RWPE1 (cell line): ENCODE results near the gene TCEANC.
"Not testable (repeated sequence)": the region's sequence is repeated elsewhere in the genome, so short reads cannot be mapped to it uniquely, and the experiment has no call there.

ENCODE experiments used
- CTCF ChIA-PET: fragments of 350-600 bp; sonication (Branson Sonifier 250); formaldehyde crosslinking; extraction: SDS; loops from one replicate; lab custom pipeline; 2021; lab: Yijun Ruan, JAX
- POLR2A ChIA-PET: fragments of 400-600 bp; formaldehyde crosslinking; extraction: SDS; loops from one replicate; lab custom pipeline; 2020; ENCODE audit warnings: antibody characterized with exemption; ENCODE audit not compliant: low non-redundant PET; lab: Yijun Ruan, JAX
- DNase-seq: peaks from one replicate; pipeline ENCODE4 v3.0.0; 2012; ENCODE audit warnings: low spot score
- H3K27ac ChIP-seq: fragments of 450-650 bp; 2 replicates; pipeline ENCODE4 v1.5.1; 2017
- CTCF ChIP-seq: fragments of 450-650 bp; conservative IDR thresholded peaks from 2 replicates; pipeline ENCODE4 v1.5.1; 2017; ENCODE audit warnings: low read depth, mild to moderate bottlenecking

The TCEANC gene

GRCh38 chrX:13646154-13646549, 6.8 kb upstream of the TCEANC start:
- TF ChIP-seq CTCF, result peak; percentile 57
- no peak overlapping the region for H3K27ac ChIP-seq
- ChIA-PET POLR2A (no interaction called here), CTCF (interaction anchor here (0.6 to 2.0 kb wide), 4 partner anchors 113 to 508 kb away, joined by 3 to 13 read pairs (median 6); no protein-coding TSS in a partner anchor)
- DNase-seq, result no peak

- POLR2A ChIA-PET, result no interaction called here
These were observed 5.2 kb upstream of the TCEANC start for GRCh38 chrX:13647709-13648212.

GRCh38 chrX:13648336-13648735, 4.6 kb upstream of the TCEANC start:
- H3K27ac ChIP-seq, POLR2A ChIA-PET, CTCF ChIA-PET, DNase-seq: not testable (repeated sequence)

More at GRCh38 chrX:13647709-13648212, 5.2 kb upstream of the TCEANC start:
- CTCF ChIA-PET, result no interaction called here
- TF ChIP-seq CTCF, result no peak
- H3K27ac ChIP-seq, result no peak overlapping the region
- peak; percentile 2 for DNase-seq

- H3K27ac ChIP-seq, result no peak overlapping the region
- ChIA-PET CTCF (no interaction called here), POLR2A (no interaction called here)
- TF ChIP-seq CTCF, result no peak
- no peak for DNase-seq
These were observed 3.1 kb upstream of the TCEANC start for GRCh38 chrX:13649838-13650237.

- TF ChIP-seq CTCF, result no peak
- ChIA-PET CTCF (no interaction called here), POLR2A (no interaction called here)
- DNase-seq, result no peak
- no peak overlapping the region for H3K27ac ChIP-seq
These were observed 2.6 kb upstream of the TCEANC start for GRCh38 chrX:13650318-13650717.

GRCh38 chrX:13651150-13651549, 1.8 kb upstream of the TCEANC start:
- CTCF ChIA-PET, result no interaction called here
- POLR2A ChIA-PET, result no interaction called here
- no peak for DNase-seq
- no peak overlapping the region for H3K27ac ChIP-seq
- no peak for TF ChIP-seq CTCF

GRCh38 chrX:13652287-13652793, 601 bp upstream of the TCEANC start:
- H3K27ac ChIP-seq, result peak overlapping the region; percentile 96
- no peak for TF ChIP-seq CTCF
- CTCF ChIA-PET, result interaction anchor here (0.7 kb wide), 1 partner anchor 213 kb away, joined by 3 read pairs; no protein-coding TSS in a partner anchor
- peak; percentile 47 for DNase-seq
- POLR2A ChIA-PET, result no interaction called here
